Pulmonary artery endothelial cell (primary cell): ENCODE measurements around the gene SLC4A5. TPM values are rescaled to one million over a fixed set of nuclear protein-coding genes. Genes with fewer than 3 reads are reported as not detected.
"Not testable (repeated sequence)": the region's sequence is repeated elsewhere in the genome, so short reads cannot be mapped to it uniquely, and the experiment has no call there.

Experiments
- DNase-seq: peaks from one replicate; pipeline ENCODE4 v3.0.0-alpha.2; 2011; ENCODE audit warnings: low read depth, low spot score
- total RNA-seq: library from RNA; depleted of rRNA; stranded (reverse); fragments of >200 nt; gene quantifications from 2 replicates; pipeline ENCODE4 v1.2.3, GENCODE V29; 2014

The SLC4A5 gene
- total RNA-seq, 1 donor from 2014 or later, result not detected

GRCh38 chr2:74368499-74368898, 25.3 kb upstream of the SLC4A5 start:
- DNase-seq, result no peak

GRCh38 chr2:74367789-74368188, 24.6 kb upstream of the SLC4A5 start:
- no peak for DNase-seq

- no peak for DNase-seq
Measured at GRCh38 chr2:74366036-74366435, 22.8 kb upstream of the SLC4A5 start.

GRCh38 chr2:74364533-74365505, 21.6 kb upstream of the SLC4A5 start:
- DNase-seq, result no peak

GRCh38 chr2:74361327-74361726, 18.1 kb upstream of the SLC4A5 start:
- no peak for DNase-seq

- DNase-seq, result no peak
Measured at GRCh38 chr2:74357627-74358026, 14.4 kb upstream of the SLC4A5 start.

- DNase-seq, result no peak
Measured at GRCh38 chr2:74349889-74350288, 6.7 kb upstream of the SLC4A5 start.

GRCh38 chr2:74347742-74348141, 4.5 kb upstream of the SLC4A5 start:
- DNase-seq, result no peak

GRCh38 chr2:74347303-74347702, 4.1 kb upstream of the SLC4A5 start:
- no peak for DNase-seq

GRCh38 chr2:74345272-74345943, 2.2 kb upstream of the SLC4A5 start:
- DNase-seq, result no peak

- not testable (repeated sequence) for DNase-seq
Measured at GRCh38 chr2:74336227-74336626, 7.0 kb downstream of the SLC4A5 start.

- DNase-seq, result peak; percentile 27
Measured at GRCh38 chr2:74334931-74335333, 8.3 kb downstream of the SLC4A5 start.

GRCh38 chr2:74333896-74334586, 9.2 kb downstream of the SLC4A5 start:
- DNase-seq, result no peak

GRCh38 chr2:74333175-74333574, 10.0 kb downstream of the SLC4A5 start:
- no peak for DNase-seq

- DNase-seq, result no peak
Measured at GRCh38 chr2:74332550-74333174, 10.6 kb downstream of the SLC4A5 start.

- no peak for DNase-seq
Measured at GRCh38 chr2:74328573-74328972, 14.6 kb downstream of the SLC4A5 start.

- no peak for DNase-seq
Measured at GRCh38 chr2:74328074-74328473, 15.1 kb downstream of the SLC4A5 start.

- no peak for DNase-seq
Measured at GRCh38 chr2:74327627-74328026, 15.6 kb downstream of the SLC4A5 start.

- DNase-seq, result no peak
Measured at GRCh38 chr2:74327199-74327598, 16.0 kb downstream of the SLC4A5 start.

- DNase-seq, result no peak
Measured at GRCh38 chr2:74325815-74326214, 17.4 kb downstream of the SLC4A5 start.

GRCh38 chr2:74321737-74322136, 21.5 kb downstream of the SLC4A5 start:
- DNase-seq, result no peak

GRCh38 chr2:74317701-74318100, 25.5 kb downstream of the SLC4A5 start:
- no peak for DNase-seq
